Gastrocnemius medialis (tissue), 4 donors: ENCODE data around the gene BTBD16. TPM values are rescaled to one million over a fixed set of nuclear protein-coding genes. Genes with fewer than 3 reads are reported as not detected.

Source experiments
- ATAC-seq, 2 donors: fragments of 150-250 bp; one replicate each; pipeline ENCODE4 v1.9.1; 2016
- DNase-seq, 2 donors: peaks; one replicate each; pipeline ENCODE4 v3.0.0-alpha.2; 2019
- H3K27ac ChIP-seq, 4 donors: fragments of 200-600 bp; sonication (generic); 1 replicate in 1 of 4; 2 replicates in 3 of 4; pipeline ENCODE4 v1.5.1; 2016 to 2018; ENCODE audit warnings: mild to moderate bottlenecking in 2 of 4, moderate library complexity in 1 of 4
- H3K27me3 ChIP-seq, 3 donors: fragments of 200-600 bp; sonication (generic) in 2 of 3; 1 replicate in 1 of 3; 2 replicates in 2 of 3; pipeline versions ENCODE4 v1.5.1 to v1.6.0; 2016 to 2019; ENCODE audit warnings: mild to moderate bottlenecking in 1 of 3, moderate library complexity in 1 of 3
- H3K36me3 ChIP-seq, 2 donors: fragments of 200-600 bp; sonication (generic) in 1 of 2; one replicate each; pipeline ENCODE4 v1.5.1; 2017 to 2018
- H3K4me1 ChIP-seq, 2 donors: fragments of 200-600 bp; sonication (generic) in 1 of 2; one replicate each; pipeline ENCODE4 v1.5.1; 2016 to 2017; ENCODE audit warnings: mild to moderate bottlenecking in 2 of 2
- H3K4me3 ChIP-seq, 4 donors: fragments of 200-600 bp; sonication (generic) in 3 of 4; 1 replicate in 1 of 4; 2 replicates in 3 of 4; pipeline ENCODE4 v1.5.1; 2016 to 2019; ENCODE audit warnings: mild to moderate bottlenecking in 2 of 4
- H3K9me3 ChIP-seq, 3 donors: fragments of 200-600 bp; sonication (generic) in 2 of 3; 1 replicate in 1 of 3; 2 replicates in 2 of 3; pipeline ENCODE4 v1.5.1; 2016 to 2019
- POLR2A ChIP-seq, 2 donors: fragments of 450-650 bp; IDR thresholded peaks; one replicate each; pipeline ENCODE4 v1.6.1; 2017; ENCODE audit warnings: antibody characterized with exemption in 2 of 2, mild to moderate bottlenecking in 2 of 2, moderate library complexity in 2 of 2
- in situ Hi-C, 4 donors: fragments of 200-750 bp; cut with MboI; loops; one replicate each; pipeline versions ENCODE4 v1.15.0 to v1.8.0; 2017; ENCODE audit warnings: low sequenced_read_pairs in 4 of 4
- intact Hi-C: fragments of 100-400 bp; cut with DNase I; formaldehyde crosslinking; loops from one replicate; pipeline ENCODE4 v1.15.1; 2023; ENCODE audit warnings: low total_unique reads
- total RNA-seq, 4 donors: library from RNA; depleted of rRNA; stranded (reverse); fragments of >200 nt; gene quantifications; one replicate each; pipeline versions ENCODE4 v1.1.0 to v1.2.3, GENCODE V29; 2016
- TF ChIP-seq, protein P1 (sequence below), 5 experiments: fragments of 450-650 bp in 3 of 5; fragments of 200-600 bp in 2 of 5; sonication (generic) in 2 of 5; IDR thresholded peaks in 4 of 5; conservative IDR thresholded peaks in 1 of 5; 1 replicate in 4 of 5; 2 replicates in 1 of 5; pipeline ENCODE4 v1.5.1; 2016 to 2019; ENCODE audit warnings: antibody characterized with exemption in 5 of 5, mild to moderate bottlenecking in 3 of 5, moderate library complexity in 3 of 5

Gene BTBD16
- total RNA-seq, 4 donors from 2014 or later, result 0.46 to 0.55 TPM; not detected in 2

DNA sequence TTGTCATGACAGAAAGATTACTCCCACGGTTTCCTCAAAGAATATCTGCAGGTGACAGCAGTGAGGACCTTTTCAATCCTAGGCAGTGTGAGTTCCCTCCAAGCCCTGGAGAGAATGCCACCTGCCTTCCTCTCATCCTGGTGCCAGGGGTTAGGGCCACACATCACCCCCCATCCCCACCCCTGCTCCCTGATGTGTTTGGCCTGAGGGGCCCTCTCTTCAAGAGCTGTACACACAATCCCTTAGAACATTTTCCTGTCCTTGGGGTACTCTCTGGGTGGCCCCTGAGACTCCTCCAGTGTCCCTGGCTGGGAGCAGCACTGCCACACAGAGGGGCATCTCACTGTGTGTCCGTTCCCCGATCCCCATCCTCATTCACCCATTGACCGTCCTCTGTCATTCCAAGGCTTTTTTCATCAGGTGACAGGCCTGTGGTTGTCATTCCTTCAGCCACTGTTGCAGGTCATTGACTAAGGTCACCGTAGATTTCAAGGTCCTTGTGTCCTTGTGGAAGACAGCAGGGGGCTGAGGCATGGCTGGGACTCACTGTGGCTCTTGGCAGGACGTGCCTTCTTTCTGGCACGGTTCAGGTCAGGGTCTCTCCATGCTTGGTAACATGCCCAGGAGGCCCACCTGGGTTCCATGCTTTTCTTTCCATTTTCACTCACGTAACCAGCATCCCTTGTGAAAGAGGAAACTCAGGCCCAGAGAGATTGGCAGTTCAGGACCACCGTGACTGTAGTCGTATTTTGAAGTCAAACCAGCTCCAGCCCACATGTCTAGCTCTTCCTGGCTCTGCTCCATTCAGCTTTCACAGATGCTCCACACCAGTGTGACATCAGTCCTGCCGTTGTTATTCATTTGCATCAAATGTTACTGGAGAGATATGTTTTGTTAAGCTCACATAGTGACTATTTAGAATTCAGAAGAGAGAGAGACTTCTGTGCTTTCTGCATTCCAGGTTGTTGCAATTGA lies 26.8 kb upstream of the BTBD16 start:
- H3K4me1 ChIP-seq, result no peaks in the 10 kb centered on the region
- H3K4me3 ChIP-seq, result no peak overlapping the region
- ATAC-seq (no peak), DNase-seq (no peak)
- no peaks in the 10 kb centered on the region for H3K27me3 ChIP-seq
- H3K9me3 ChIP-seq, result no peaks in the 10 kb centered on the region
- TF ChIP-seq, protein P1, sequence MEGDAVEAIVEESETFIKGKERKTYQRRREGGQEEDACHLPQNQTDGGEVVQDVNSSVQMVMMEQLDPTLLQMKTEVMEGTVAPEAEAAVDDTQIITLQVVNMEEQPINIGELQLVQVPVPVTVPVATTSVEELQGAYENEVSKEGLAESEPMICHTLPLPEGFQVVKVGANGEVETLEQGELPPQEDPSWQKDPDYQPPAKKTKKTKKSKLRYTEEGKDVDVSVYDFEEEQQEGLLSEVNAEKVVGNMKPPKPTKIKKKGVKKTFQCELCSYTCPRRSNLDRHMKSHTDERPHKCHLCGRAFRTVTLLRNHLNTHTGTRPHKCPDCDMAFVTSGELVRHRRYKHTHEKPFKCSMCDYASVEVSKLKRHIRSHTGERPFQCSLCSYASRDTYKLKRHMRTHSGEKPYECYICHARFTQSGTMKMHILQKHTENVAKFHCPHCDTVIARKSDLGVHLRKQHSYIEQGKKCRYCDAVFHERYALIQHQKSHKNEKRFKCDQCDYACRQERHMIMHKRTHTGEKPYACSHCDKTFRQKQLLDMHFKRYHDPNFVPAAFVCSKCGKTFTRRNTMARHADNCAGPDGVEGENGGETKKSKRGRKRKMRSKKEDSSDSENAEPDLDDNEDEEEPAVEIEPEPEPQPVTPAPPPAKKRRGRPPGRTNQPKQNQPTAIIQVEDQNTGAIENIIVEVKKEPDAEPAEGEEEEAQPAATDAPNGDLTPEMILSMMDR (IDR thresholded peaks at IDR 0.05 in 4 of 5, conservative IDR thresholded peaks at IDR 0.05 in 1 of 5), result no peak
- TF ChIP-seq POLR2A (IDR thresholded peaks at IDR 0.05), result no peak
- intact Hi-C loops, result no loop called here
- in situ Hi-C loops, result no loop called here
- H3K27ac ChIP-seq, result peak overlapping the region in 3 of 4 donors; percentile 8 to 48 (median 33)
- peaks cover 0 to 81% of the 10 kb centered on the region in 2 donors for H3K36me3 ChIP-seq

DNA sequence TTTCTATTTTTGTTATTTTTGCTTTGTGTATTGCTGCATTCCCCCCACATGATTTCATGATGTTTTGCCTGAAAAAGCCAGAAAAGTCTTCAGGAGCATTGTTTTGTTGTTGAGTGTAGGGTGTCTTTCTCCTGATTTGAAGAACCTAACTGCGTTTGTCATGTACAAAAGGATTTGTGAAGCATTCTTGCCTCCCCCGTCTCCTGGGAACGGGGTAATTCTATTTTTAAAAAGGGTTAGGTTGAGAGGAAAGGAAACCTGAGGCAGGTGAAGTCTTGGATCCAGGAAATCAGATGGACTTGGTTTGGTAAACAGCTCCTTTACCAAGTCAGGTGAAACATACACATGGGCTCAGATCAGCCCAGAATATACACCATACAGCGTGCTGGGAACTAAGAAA lies 26.0 kb upstream of the BTBD16 start:
- intact Hi-C loops (no loop called here), in situ Hi-C loops (no loop called here)
- no peak overlapping the region for H3K4me3 ChIP-seq
- no peaks in the 10 kb centered on the region for H3K9me3 ChIP-seq
- DNase-seq (no peak), ATAC-seq (no peak)
- TF ChIP-seq, protein P1 (IDR thresholded peaks at IDR 0.05 in 4 of 5, conservative IDR thresholded peaks at IDR 0.05 in 1 of 5), result no peak
- no peak for TF ChIP-seq POLR2A (IDR thresholded peaks at IDR 0.05)
- peak overlapping the region in 1 of 4 donors; percentile 15 for H3K27ac ChIP-seq
- H3K27me3 ChIP-seq, result no peaks in the 10 kb centered on the region
- H3K4me1 ChIP-seq, result no peaks in the 10 kb centered on the region
- H3K36me3 ChIP-seq, result peaks cover 0 to 81% of the 10 kb centered on the region in 2 donors

- TF ChIP-seq, protein P1 (IDR thresholded peaks at IDR 0.05 in 4 of 5, conservative IDR thresholded peaks at IDR 0.05 in 1 of 5), result no peak
- no peak for TF ChIP-seq POLR2A (IDR thresholded peaks at IDR 0.05)
- in situ Hi-C loops, result no loop called here
- intact Hi-C loops, result no loop called here
- Histone ChIP-seq H3K27me3 (no peaks in the 10 kb centered on the region), H3K4me3 (no peak overlapping the region), H3K27ac (peak overlapping the region in 1 of 4 donors; percentile 26), H3K36me3 (peaks cover 0 to 77% of the 10 kb centered on the region in 2 donors), H3K4me1 (no peaks in the 10 kb centered on the region), H3K9me3 (no peaks in the 10 kb centered on the region)
- ATAC-seq (no peak), DNase-seq (no peak)
Measured at GRCh38 chr10:122245897-122246296, 25.2 kb upstream of the BTBD16 start.

- Histone ChIP-seq H3K9me3 (no peaks in the 10 kb centered on the region), H3K27ac (peak overlapping the region in 1 of 4 donors; percentile 8), H3K4me3 (no peak overlapping the region), H3K4me1 (no peaks in the 10 kb centered on the region), H3K27me3 (no peaks in the 10 kb centered on the region), H3K36me3 (peaks cover 0 to 70% of the 10 kb centered on the region in 2 donors)
- TF ChIP-seq, protein P1 (IDR thresholded peaks at IDR 0.05 in 4 of 5, conservative IDR thresholded peaks at IDR 0.05 in 1 of 5), result no peak
- ATAC-seq, result no peak
- intact Hi-C loops, result no loop called here
- in situ Hi-C loops, result no loop called here
- no peak for DNase-seq
Measured at GRCh38 chr10:122246830-122247520, 24.1 kb upstream of the BTBD16 start.
